Prostate gland (tissue), 2 donors: ENCODE data around the gene AMOTL1.

Experiments used
- CTCF ChIP-seq, 4 experiments: fragments of 200-600 bp in 2 of 4; fragments of 450-650 bp in 2 of 4; sonication (generic) in 2 of 4; IDR thresholded peaks; 1 replicate in 3 of 4; 2 replicates in 1 of 4; pipeline ENCODE4 v1.5.1; 2016 to 2019; ENCODE audit warnings: antibody characterized with exemption in 4 of 4, mild to moderate bottlenecking in 2 of 4, moderate library complexity in 2 of 4
- POLR2A ChIP-seq: fragments of 450-650 bp; IDR thresholded peaks from one replicate; pipeline ENCODE4 v1.6.1; 2016; ENCODE audit warnings: antibody characterized with exemption, mild to moderate bottlenecking

GRCh38 chr11:94751786-94752185 is 16.4 kb upstream of the AMOTL1 start:
- no peak for TF ChIP-seq CTCF (IDR thresholded peaks at IDR 0.05)
- no peak for TF ChIP-seq POLR2A
